Panc1 (cell line): ENCODE results near the gene TAS2R31. TPM values are rescaled to one million over a fixed set of nuclear protein-coding genes. Genes with fewer than 3 reads are reported as not detected.

Experiments
- ATAC-seq: fragments of 200-7000 bp; cut with Tn5 transposase; 2 replicates; pipeline ENCODE4 v1.9.1; 2020; ENCODE audit warnings: mild to moderate bottlenecking, moderate library complexity
- BruUV-seq: library from RNA; stranded (reverse); fragments of 400-500 nt; replicated peaks from 2 replicates; lab custom pipeline; 2021; lab: Mats Ljungman, UMichigan
- CTCF ChIA-PET: fragments of 300-600 bp; sonication (Branson Sonifier 250); formaldehyde crosslinking; loops from one replicate; lab custom pipeline; 2022; ENCODE audit warnings: antibody characterized with exemption; lab: Charles Lee
- POLR2A ChIA-PET: fragments of 300-600 bp; sonication (Branson Sonifier 250); formaldehyde crosslinking; loops from one replicate; lab custom pipeline; 2022; ENCODE audit warnings: antibody characterized with exemption; lab: Charles Lee
- DNase-seq: peaks from one replicate; pipeline ENCODE4 v3.0.0-alpha.2; 2010; ENCODE audit warnings: low read depth, low spot score
- H3K27ac ChIP-seq: 2 replicates; pipeline ENCODE4 v1.5.1; 2011; ENCODE audit warnings: mild to moderate bottlenecking, low read length, inconsistent platforms
- H3K27me3 ChIP-seq: fragments of 200-500 bp; sonication (Bioruptor generic); 2 replicates; pipeline ENCODE4 v1.6.0; 2014; ENCODE audit warnings: low read length, inconsistent platforms; ENCODE audit not compliant: control insufficient read depth, insufficient read depth
- H3K36me3 ChIP-seq: fragments of 200-500 bp; sonication (Bioruptor generic); 2 replicates; pipeline ENCODE4 v1.5.1; 2014; ENCODE audit warnings: inconsistent platforms, mild to moderate bottlenecking, low read length, moderate library complexity; ENCODE audit not compliant: control insufficient read depth, insufficient read depth
- H3K4me1 ChIP-seq: 2 replicates; pipeline ENCODE4 v1.5.1; 2011; ENCODE audit warnings: inconsistent platforms, mild to moderate bottlenecking, low read length, moderate library complexity; ENCODE audit not compliant: control insufficient read depth, insufficient read depth
- H3K4me3 ChIP-seq, 2 experiments: 2 replicates each; pipeline ENCODE4 v1.5.1; 2011 to 2012; ENCODE audit warnings: low read depth in 2 of 2, low read length in 2 of 2, mild to moderate bottlenecking in 2 of 2, inconsistent platforms in 1 of 2, moderate library complexity in 1 of 2
- H3K9me3 ChIP-seq: fragments of 200-500 bp; sonication (Bioruptor generic); 2 replicates; pipeline ENCODE4 v1.5.1; 2014; ENCODE audit warnings: low read depth, mild to moderate bottlenecking, inconsistent platforms, low read length, moderate library complexity; ENCODE audit not compliant: control insufficient read depth, insufficient read depth
- POLR2AphosphoS5 ChIP-seq: IDR thresholded peaks from 2 replicates; pipeline ENCODE4 v1.6.1; 2012; ENCODE audit warnings: mild to moderate bottlenecking, low read depth, low read length, moderate library complexity
- SIN3A ChIP-seq: IDR thresholded peaks from 2 replicates; pipeline ENCODE4 v1.6.1; 2012; ENCODE audit warnings: low read depth, mild to moderate bottlenecking, low read length, moderate library complexity, borderline replicate concordance; ENCODE audit not compliant: insufficient read depth
- TCF7L2 ChIP-seq: IDR thresholded peaks from 2 replicates; pipeline ENCODE4 v1.6.1; 2011; ENCODE audit warnings: mild to moderate bottlenecking, low read depth, low read length, inconsistent platforms
- in situ Hi-C: cut with HindIII; loops from 2 replicates; pipeline ENCODE4 v1.10.0; 2016; ENCODE audit warnings: low sequenced_read_pairs, low pct_unique_long_range_greater_than_20kb
- intact Hi-C: fragments of 100-400 bp; cut with micrococcal nuclease; formaldehyde crosslinking; loops from one replicate; pipeline ENCODE4 v1.10.0; 2022; ENCODE audit not compliant: unreplicated experiment
- total RNA-seq: library from RNA; stranded (reverse); gene quantifications from one replicate; pipeline ENCODE4 v1.2.1, GENCODE V29; 2021; ENCODE audit not compliant: unreplicated experiment
- TF ChIP-seq, protein P1 (sequence below): fragments of 450-650 bp; IDR thresholded peaks from 2 replicates; pipeline ENCODE4 v1.5.1; 2017; ENCODE audit warnings: mild to moderate bottlenecking
- TF ChIP-seq, protein P2 (sequence below), 2 experiments: IDR thresholded peaks; 2 replicates each; pipeline ENCODE4 v1.6.1; 2011 to 2012; ENCODE audit warnings: low read depth in 2 of 2, control low read depth in 1 of 2, low read length in 1 of 2, mild to moderate bottlenecking in 1 of 2, moderate library complexity in 1 of 2; ENCODE audit not compliant: insufficient read depth in 1 of 2

The TAS2R31 gene
- total RNA-seq, 1 experiment from 2014 or later: 1.3 TPM

DNA sequence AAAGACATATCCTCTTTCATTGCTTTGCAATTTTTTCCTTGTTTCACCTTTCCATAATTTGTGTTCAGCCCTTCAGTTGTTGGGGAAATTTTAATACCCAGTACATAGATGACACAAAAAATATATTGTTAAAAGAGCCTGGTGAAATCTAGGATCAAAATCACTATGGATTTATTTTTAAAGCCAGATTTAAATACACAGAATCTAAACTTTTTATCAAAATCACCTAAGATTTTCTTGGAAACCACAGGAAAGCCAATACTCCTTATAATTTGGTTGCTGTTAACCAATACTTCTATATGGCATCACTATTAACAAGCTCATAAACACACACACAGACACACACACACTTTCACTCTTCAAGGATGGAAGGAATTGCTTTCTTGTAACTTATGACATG lies 33.0 kb downstream of the TAS2R31 start, which contains the start of gene TAS2R20:
Gene TAS2R20 (minus strand): TSS at position 101 of the 400 bp plus-strand sequence. CDS start 429 bp downstream, outside the sequence.
- no peaks in the 10 kb centered on the region for H3K4me1 ChIP-seq
- ChIA-PET CTCF (no interaction called here), POLR2A (no interaction called here)
- H3K4me3 ChIP-seq: no peak within 1 kb of the TSS
- no peaks in the 10 kb centered on the region for H3K9me3 ChIP-seq
- no TSS peak for BruUV-seq
- no peaks in the 10 kb centered on the region for H3K36me3 ChIP-seq
- ATAC-seq (no peak), DNase-seq (no peak)
- H3K27me3 ChIP-seq: no peaks in the 10 kb centered on the region
- intact Hi-C loops (no loop called here), in situ Hi-C loops (no loop called here)
- no peak within 1 kb of the TSS for H3K27ac ChIP-seq
- TF ChIP-seq, protein P1, sequence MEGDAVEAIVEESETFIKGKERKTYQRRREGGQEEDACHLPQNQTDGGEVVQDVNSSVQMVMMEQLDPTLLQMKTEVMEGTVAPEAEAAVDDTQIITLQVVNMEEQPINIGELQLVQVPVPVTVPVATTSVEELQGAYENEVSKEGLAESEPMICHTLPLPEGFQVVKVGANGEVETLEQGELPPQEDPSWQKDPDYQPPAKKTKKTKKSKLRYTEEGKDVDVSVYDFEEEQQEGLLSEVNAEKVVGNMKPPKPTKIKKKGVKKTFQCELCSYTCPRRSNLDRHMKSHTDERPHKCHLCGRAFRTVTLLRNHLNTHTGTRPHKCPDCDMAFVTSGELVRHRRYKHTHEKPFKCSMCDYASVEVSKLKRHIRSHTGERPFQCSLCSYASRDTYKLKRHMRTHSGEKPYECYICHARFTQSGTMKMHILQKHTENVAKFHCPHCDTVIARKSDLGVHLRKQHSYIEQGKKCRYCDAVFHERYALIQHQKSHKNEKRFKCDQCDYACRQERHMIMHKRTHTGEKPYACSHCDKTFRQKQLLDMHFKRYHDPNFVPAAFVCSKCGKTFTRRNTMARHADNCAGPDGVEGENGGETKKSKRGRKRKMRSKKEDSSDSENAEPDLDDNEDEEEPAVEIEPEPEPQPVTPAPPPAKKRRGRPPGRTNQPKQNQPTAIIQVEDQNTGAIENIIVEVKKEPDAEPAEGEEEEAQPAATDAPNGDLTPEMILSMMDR: no peak
- no peak for TF ChIP-seq TCF7L2
- TF ChIP-seq, protein P2, sequence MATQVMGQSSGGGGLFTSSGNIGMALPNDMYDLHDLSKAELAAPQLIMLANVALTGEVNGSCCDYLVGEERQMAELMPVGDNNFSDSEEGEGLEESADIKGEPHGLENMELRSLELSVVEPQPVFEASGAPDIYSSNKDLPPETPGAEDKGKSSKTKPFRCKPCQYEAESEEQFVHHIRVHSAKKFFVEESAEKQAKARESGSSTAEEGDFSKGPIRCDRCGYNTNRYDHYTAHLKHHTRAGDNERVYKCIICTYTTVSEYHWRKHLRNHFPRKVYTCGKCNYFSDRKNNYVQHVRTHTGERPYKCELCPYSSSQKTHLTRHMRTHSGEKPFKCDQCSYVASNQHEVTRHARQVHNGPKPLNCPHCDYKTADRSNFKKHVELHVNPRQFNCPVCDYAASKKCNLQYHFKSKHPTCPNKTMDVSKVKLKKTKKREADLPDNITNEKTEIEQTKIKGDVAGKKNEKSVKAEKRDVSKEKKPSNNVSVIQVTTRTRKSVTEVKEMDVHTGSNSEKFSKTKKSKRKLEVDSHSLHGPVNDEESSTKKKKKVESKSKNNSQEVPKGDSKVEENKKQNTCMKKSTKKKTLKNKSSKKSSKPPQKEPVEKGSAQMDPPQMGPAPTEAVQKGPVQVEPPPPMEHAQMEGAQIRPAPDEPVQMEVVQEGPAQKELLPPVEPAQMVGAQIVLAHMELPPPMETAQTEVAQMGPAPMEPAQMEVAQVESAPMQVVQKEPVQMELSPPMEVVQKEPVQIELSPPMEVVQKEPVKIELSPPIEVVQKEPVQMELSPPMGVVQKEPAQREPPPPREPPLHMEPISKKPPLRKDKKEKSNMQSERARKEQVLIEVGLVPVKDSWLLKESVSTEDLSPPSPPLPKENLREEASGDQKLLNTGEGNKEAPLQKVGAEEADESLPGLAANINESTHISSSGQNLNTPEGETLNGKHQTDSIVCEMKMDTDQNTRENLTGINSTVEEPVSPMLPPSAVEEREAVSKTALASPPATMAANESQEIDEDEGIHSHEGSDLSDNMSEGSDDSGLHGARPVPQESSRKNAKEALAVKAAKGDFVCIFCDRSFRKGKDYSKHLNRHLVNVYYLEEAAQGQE (IDR thresholded peaks at IDR 0.05; ENCODE audit: insufficient read depth in 1 of 2, low read depth in 2 of 2, low read length in 1 of 2): no peak
- TF ChIP-seq POLR2AphosphoS5: no peak
- no peak for TF ChIP-seq SIN3A

DNA sequence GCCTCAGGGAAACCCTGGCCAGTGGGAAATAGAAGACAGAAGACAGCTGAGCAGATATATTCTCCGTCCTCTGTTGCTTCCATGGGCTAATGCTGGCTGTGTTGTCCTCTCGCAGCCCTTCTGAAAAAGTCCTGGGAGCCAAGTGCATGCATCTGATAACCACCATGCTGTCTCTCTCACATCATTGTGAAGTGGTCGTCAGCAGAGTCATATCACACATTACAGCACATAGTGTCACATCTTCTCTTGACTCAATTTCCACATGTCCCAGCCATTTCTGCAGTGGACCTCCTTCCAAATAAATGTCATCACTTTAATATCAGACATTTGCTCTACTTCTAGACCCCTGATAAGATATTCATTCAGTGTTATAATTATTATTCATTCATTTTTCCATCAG lies 36.9 kb downstream of the TAS2R31 start:
- ATAC-seq (no peak), DNase-seq (no peak)
- intact Hi-C loops: no loop called here
- no peak overlapping the region for H3K4me3 ChIP-seq
- in situ Hi-C loops: no loop called here
- no peaks in the 10 kb centered on the region for H3K9me3 ChIP-seq
- BruUV-seq: no TSS peak
- H3K4me1 ChIP-seq: no peaks in the 10 kb centered on the region
- TF ChIP-seq TCF7L2: no peak
- TF ChIP-seq POLR2AphosphoS5: no peak
- TF ChIP-seq, protein P1: no peak
- TF ChIP-seq SIN3A: no peak
- TF ChIP-seq, protein P2 (IDR thresholded peaks at IDR 0.05; ENCODE audit: insufficient read depth in 1 of 2, low read depth in 2 of 2, low read length in 1 of 2): no peak
- H3K27me3 ChIP-seq: no peaks in the 10 kb centered on the region
- H3K27ac ChIP-seq: no peak overlapping the region
- POLR2A ChIA-PET: no interaction called here
- CTCF ChIA-PET: no interaction called here
- no peaks in the 10 kb centered on the region for H3K36me3 ChIP-seq
